ENCODE measurements around the gene DMGDH.
"Not testable (repeated sequence)": the region's sequence is repeated elsewhere in the genome, so short reads cannot be mapped to it uniquely, and the experiment has no call there.

Gene DMGDH

GRCh38 chr5:79008362-79008761 lies 61.1 kb downstream of the DMGDH start:
- DNase-seq, result no peak

GRCh38 chr5:79007872-79008271 lies 61.6 kb downstream of the DMGDH start:
- DNase-seq, result no peak

- DNase-seq, result no peak
Observed at GRCh38 chr5:79005936-79006631, 63.4 kb downstream of the DMGDH start.

- no peak for DNase-seq
Observed at GRCh38 chr5:79005151-79005550, 64.3 kb downstream of the DMGDH start.

- no peak for DNase-seq
Observed at GRCh38 chr5:79002374-79002773, 67.1 kb downstream of the DMGDH start.

- no peak for DNase-seq
Observed at GRCh38 chr5:79001471-79001870, 68.0 kb downstream of the DMGDH start.

GRCh38 chr5:78997090-78997489 lies 72.4 kb downstream of the DMGDH start:
- DNase-seq, result no peak

GRCh38 chr5:78995521-78996007 lies 73.9 kb downstream of the DMGDH start:
- no peak for DNase-seq

GRCh38 chr5:78993165-78993564 lies 76.3 kb downstream of the DMGDH start:
- DNase-seq, result no peak

GRCh38 chr5:78992146-78992545 lies 77.3 kb downstream of the DMGDH start:
- DNase-seq, result no peak

GRCh38 chr5:78989080-78989479 lies 80.4 kb downstream of the DMGDH start:
- no peak for DNase-seq

- DNase-seq, result peak; percentile 59 to 70
Observed at GRCh38 chr5:78985725-78986223, 83.7 kb downstream of the DMGDH start.

GRCh38 chr5:78985116-78985724 lies 84.3 kb downstream of the DMGDH start, which contains the start of gene ARSB:
ARSB (minus strand) TSS chr5:78985310; CDS start chr5:78985248, 62 bp downstream.
- DNase-seq, result peak; percentile 18 to 60

- peak; percentile 86 to 91 for DNase-seq
Observed at GRCh38 chr5:78984439-78985115, 84.9 kb downstream of the DMGDH start.

GRCh38 chr5:78983601-78984438 lies 85.7 kb downstream of the DMGDH start:
- no peak for DNase-seq

GRCh38 chr5:78983194-78983593 lies 86.3 kb downstream of the DMGDH start:
- not testable (repeated sequence) for DNase-seq

- DNase-seq, result no peak
Observed at GRCh38 chr5:78979909-78980308, 89.6 kb downstream of the DMGDH start.

- DNase-seq, result no peak
Observed at GRCh38 chr5:78979117-78979742, 90.2 kb downstream of the DMGDH start.

GRCh38 chr5:78975035-78975434 lies 94.4 kb downstream of the DMGDH start:
- DNase-seq, result no peak

- DNase-seq, result no peak
Observed at GRCh38 chr5:78974601-78975000, 94.9 kb downstream of the DMGDH start.

GRCh38 chr5:78974011-78974410 lies 95.5 kb downstream of the DMGDH start:
- peak; percentile 6 to 55 for DNase-seq
